Measurements from ENCODE around the gene MED16. TPM values are rescaled to one million over a fixed set of nuclear protein-coding genes. Genes with fewer than 3 reads are reported as not detected.

The MED16 gene
- total RNA-seq, 6 experiments from 2014 or later = 32.0 to 35.7 (median 33.3) TPM

- intact Hi-C loops (cut with DNase I) = no loop called here
- WGBS (ENCODE audit: insufficient coverage, low coverage, low lambda C conversion rate, missing lambda C conversion rate) = 78% methylated on average over 4 of the region's 29 CpGs
- Histone ChIP-seq H3K4me1 (no peaks in the 10 kb centered on the region), H3K36me3 (peaks cover 0 to 15% (median 0%) of the 10 kb centered on the region in 4 donors), H3K4me3 (no peak overlapping the region), H3K27me3 (no peaks in the 10 kb centered on the region), H3K27ac (no peak overlapping the region), H3K9me3 (no peaks in the 10 kb centered on the region)
- no peak for TF ChIP-seq CTCF (IDR thresholded peaks at IDR 0.05)
- DNase-seq (no peak), ATAC-seq (no peak)
Measured at GRCh38 chr19:876780-877314, 16.1 kb downstream of the MED16 start.

DNA sequence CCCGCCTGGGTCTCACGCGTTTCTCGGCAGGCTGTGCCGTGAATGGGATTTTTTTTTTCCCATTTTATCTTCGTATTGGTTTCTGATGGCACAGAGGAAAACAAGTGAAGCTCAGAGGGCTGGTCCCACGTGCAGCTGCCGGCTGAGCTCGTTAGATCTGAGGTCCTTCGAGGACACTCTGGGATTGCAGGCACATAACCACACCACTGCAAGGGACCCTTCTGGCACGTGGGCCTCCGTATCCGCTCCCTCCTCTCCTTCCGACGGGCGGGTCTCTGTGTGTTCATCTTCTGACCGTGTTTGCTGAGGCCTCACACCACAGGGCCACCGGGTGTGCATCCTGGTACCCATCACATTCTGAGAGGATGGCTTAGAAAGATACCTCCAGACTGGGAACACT is 16.9 kb downstream of the MED16 start:
- no peaks in the 10 kb centered on the region for H3K9me3 ChIP-seq
- WGBS (ENCODE audit: insufficient coverage, low coverage, low lambda C conversion rate, missing lambda C conversion rate) = 83% methylated on average over 11 of the region's 18 CpGs
- no peaks in the 10 kb centered on the region for H3K4me1 ChIP-seq
- no peaks in the 10 kb centered on the region for H3K27me3 ChIP-seq
- intact Hi-C loops (cut with DNase I) = no loop called here
- peaks cover 0 to 12% (median under 1%) of the 10 kb centered on the region in 4 donors for H3K36me3 ChIP-seq
- ATAC-seq = no peak
- H3K27ac ChIP-seq = no peak overlapping the region
- H3K4me3 ChIP-seq = no peak overlapping the region
- DNase-seq = no peak
- TF ChIP-seq CTCF (IDR thresholded peaks at IDR 0.05) (no peak), POLR2A (IDR thresholded peaks at IDR 0.05) (no peak)

GRCh38 chr19:875265-875879 is 17.6 kb downstream of the MED16 start:
- DNase-seq (no peak), ATAC-seq (no peak)
- no peaks in the 10 kb centered on the region for H3K9me3 ChIP-seq
- no peak for TF ChIP-seq CTCF (IDR thresholded peaks at IDR 0.05)
- WGBS (ENCODE audit: insufficient coverage, low coverage, low lambda C conversion rate, missing lambda C conversion rate) = 95% methylated on average over 9 of the region's 28 CpGs
- no peaks in the 10 kb centered on the region for H3K4me1 ChIP-seq
- H3K4me3 ChIP-seq = no peak overlapping the region
- H3K27me3 ChIP-seq = no peaks in the 10 kb centered on the region
- intact Hi-C loops (cut with DNase I) = no loop called here
- H3K36me3 ChIP-seq = peaks cover 0 to 9% (median 2%) of the 10 kb centered on the region in 4 donors
- no peak overlapping the region for H3K27ac ChIP-seq

DNA sequence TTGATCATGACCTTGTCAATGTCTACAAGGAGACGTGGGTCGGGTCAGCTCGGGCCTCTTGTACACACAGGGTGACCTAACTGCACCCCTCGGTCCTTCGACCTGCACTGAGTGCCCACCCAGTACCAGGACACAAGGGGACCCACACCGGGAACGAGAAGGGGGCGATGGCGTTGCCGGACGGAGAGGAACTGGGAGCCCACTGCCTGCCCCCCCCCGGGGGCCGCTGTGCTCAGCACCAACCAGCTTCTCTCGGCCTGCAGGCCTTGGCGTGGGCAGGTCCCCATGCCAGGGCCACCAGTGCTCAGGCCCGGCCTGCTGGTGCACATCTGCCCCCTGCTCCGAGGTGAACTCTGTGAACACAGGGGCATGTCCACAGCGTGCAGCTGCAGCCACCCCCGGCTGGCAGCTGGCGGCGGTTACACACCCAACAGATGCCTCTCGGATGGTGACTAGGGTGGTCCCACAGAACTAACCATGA is 19.4 kb downstream of the MED16 start:
- Histone ChIP-seq H3K27me3 (no peaks in the 10 kb centered on the region), H3K9me3 (no peaks in the 10 kb centered on the region), H3K27ac (no peak overlapping the region), H3K36me3 (peaks cover 0 to 19% (median 2%) of the 10 kb centered on the region in 4 donors), H3K4me3 (no peak overlapping the region), H3K4me1 (no peaks in the 10 kb centered on the region)
- TF ChIP-seq CTCF (IDR thresholded peaks at IDR 0.05) (no peak), POLR2A (IDR thresholded peaks at IDR 0.05) (no peak)
- intact Hi-C loops (cut with DNase I) = no loop called here
- DNase-seq (no peak), ATAC-seq (no peak)
- no CpG with 5 or more reads among the region's 22 CpGs for WGBS (ENCODE audit: insufficient coverage, low coverage, low lambda C conversion rate, missing lambda C conversion rate)

All from right lobe of liver (tissue), 6 donors.